GM12875 (cell line): Measurements from ENCODE around the gene IQGAP3.

Experiments used
- H3K4me3 ChIP-seq: one replicate; pipeline ENCODE4 v1.5.1; 2011; ENCODE audit warnings: low read depth, low read length, control low read depth
- CTCF ChIP-seq: IDR thresholded peaks from 2 replicates; pipeline ENCODE4 v1.5.1; 2011; ENCODE audit warnings: low read depth, mild to moderate bottlenecking, control low read depth, inconsistent platforms, low read length, moderate library complexity, borderline replicate concordance; ENCODE audit not compliant: insufficient read depth

Gene IQGAP3

DNA sequence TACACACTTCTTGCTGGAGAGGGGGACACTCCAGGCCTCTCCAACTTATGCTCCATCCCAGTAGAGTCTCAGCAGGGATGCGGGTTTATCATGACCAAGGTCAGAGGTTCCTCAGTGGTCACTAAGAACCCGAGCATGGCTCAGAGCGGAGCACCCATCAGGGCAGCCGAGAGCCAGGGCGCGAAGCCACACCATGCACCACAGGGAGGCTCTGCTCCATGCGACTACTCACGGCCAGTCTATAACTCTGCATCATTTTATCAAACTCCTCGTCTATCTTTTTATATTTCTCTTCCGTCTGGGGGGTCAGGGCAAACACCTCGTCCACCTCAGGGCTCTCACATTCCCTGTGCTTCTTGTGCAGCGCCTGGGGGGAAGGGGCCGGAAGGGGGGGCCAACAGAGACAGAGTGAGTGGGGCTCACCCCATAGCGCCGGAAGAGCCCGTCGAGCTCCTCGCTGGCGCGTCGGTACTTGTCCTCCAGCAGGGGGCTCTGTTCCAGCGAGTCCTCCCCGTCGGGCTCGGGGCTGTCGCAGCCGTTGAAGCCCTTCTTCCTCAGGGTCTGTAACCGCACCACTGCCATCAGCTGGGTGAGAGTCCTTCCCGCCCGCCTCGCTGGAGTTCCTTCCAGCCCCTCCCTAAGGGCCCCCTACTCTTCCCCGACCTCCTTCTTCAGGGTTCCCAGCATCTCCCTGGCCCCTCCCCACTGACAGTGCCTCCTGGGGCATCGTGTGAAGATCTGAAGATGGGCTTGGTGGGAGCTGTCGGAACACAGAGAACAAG lies 91.8 kb downstream of the IQGAP3 start:
- TF ChIP-seq CTCF = peak; percentile 90
- H3K4me3 ChIP-seq = no peak overlapping the region

GRCh38 chr1:156480016-156480370 lies 92.4 kb downstream of the IQGAP3 start:
- H3K4me3 ChIP-seq = no peak overlapping the region
- no peak for TF ChIP-seq CTCF

- TF ChIP-seq CTCF = no peak
- H3K4me3 ChIP-seq = no peak overlapping the region
These were observed 93.0 kb downstream of the IQGAP3 start for GRCh38 chr1:156479093-156480015.

DNA sequence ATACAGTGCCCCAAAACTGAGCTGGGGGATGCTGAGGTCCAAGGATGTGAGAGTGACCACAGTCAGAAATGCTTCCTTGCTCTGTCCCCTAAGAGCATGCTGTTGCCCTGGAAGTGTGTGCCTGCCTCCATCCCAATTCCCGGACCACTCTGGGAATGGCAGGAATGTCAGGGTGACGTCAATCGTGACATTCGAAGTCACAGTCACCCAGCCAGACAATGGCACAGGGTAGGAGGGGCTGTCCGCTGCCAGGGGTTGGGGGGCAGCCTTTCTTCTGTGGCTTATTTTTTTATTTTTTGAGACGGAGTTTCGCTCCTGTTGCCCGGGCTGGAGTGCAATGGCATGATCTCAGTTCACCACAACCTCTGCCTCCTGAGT lies 94.1 kb downstream of the IQGAP3 start:
- H3K4me3 ChIP-seq = no peak overlapping the region
- TF ChIP-seq CTCF = no peak

- TF ChIP-seq CTCF = no peak
These were observed 94.7 kb downstream of the IQGAP3 start for GRCh38 chr1:156477526-156478249.

GRCh38 chr1:156476501-156477298 lies 95.7 kb downstream of the IQGAP3 start:
- no peak overlapping the region for H3K4me3 ChIP-seq
- no peak for TF ChIP-seq CTCF

More at GRCh38 chr1:156477526-156478249, 94.7 kb downstream of the IQGAP3 start:
- H3K4me3 ChIP-seq = no peak overlapping the region
